Activated T-cell treated with anti-CD3 and anti-CD28 coated beads, Interleukin-2, amount 50 U/mL, for 72 hours (primary cell): ENCODE measurements around the gene SSUH2. TPM values are rescaled to one million over a fixed set of nuclear protein-coding genes. Genes with fewer than 3 reads are reported as not detected.

ENCODE experiments used
- ATAC-seq, 2 donors: fragments of 150-1000 bp; cut with Tn5 transposase; replicated peaks in 1 of 2; 2 replicates each; pipeline ENCODE4 v1.10.0; 2021; ENCODE audit warnings: moderate library complexity in 2 of 2, mild to moderate bottlenecking in 1 of 2
- DNase-seq, 2 donors: peaks; one replicate each; pipeline ENCODE4 v3.0.0; 2021 to 2022; ENCODE audit warnings: mixed read lengths in 1 of 2
- H3K27ac Mint-ChIP-seq: one replicate; pipeline ENCODE4 v1.8.0; 2022; ENCODE audit warnings: mild to moderate bottlenecking, moderate library complexity, mixed read lengths
- H3K27me3 Mint-ChIP-seq: one replicate; pipeline ENCODE4 v1.8.0; 2022; ENCODE audit warnings: low read depth, mixed read lengths
- H3K36me3 Mint-ChIP-seq, 2 donors: one replicate each; pipeline ENCODE4 v1.8.0; 2022; ENCODE audit warnings: mixed read lengths in 2 of 2, mild to moderate bottlenecking in 1 of 2; ENCODE audit not compliant: insufficient read depth in 2 of 2
- H3K4me1 Mint-ChIP-seq: one replicate; pipeline ENCODE4 v1.8.0; 2022; ENCODE audit warnings: low read depth, mixed read lengths
- H3K4me3 Mint-ChIP-seq, 2 donors: one replicate each; pipeline ENCODE4 v1.8.0; 2022; ENCODE audit warnings: mild to moderate bottlenecking in 2 of 2, mixed read lengths in 2 of 2, moderate library complexity in 2 of 2
- H3K9me3 Mint-ChIP-seq, 2 donors: one replicate each; pipeline ENCODE4 v1.8.0; 2022; ENCODE audit warnings: mixed read lengths in 2 of 2
- total RNA-seq, 2 donors: library from RNA; stranded (reverse); gene quantifications; one replicate each; pipeline ENCODE4 v1.2.3, GENCODE V29; 2022

SSUH2 gene
- total RNA-seq, 2 donors from 2014 or later: 0.31 to 0.49 TPM

DNA sequence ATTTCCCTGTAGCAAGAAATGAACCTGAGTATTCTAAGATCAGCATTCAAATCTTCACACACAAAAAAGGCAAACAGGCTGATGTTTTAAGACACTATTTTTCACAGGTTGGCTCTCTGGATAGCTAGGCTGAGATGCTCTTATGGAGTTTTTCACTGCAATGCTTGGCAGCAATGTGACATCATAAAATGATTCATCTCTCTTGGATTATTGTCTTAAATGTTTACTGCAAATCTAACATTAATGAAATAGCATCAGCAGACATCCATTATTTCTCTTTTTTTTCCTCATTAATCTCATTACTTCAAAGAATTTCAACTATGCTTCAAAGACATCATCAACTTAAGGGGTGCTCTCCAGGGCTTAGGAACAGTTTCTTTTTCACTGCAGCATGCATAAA is 23.6 kb upstream of the SSUH2 start:
- H3K4me3 Mint-ChIP-seq: no peak overlapping the region
- DNase-seq (no peak), ATAC-seq (no peak)
- peaks cover 10% of the 10 kb centered on the region for H3K27me3 Mint-ChIP-seq
- peaks cover 3 to 4% of the 10 kb centered on the region in 2 donors for H3K9me3 Mint-ChIP-seq
- H3K4me1 Mint-ChIP-seq: no peaks in the 10 kb centered on the region
- no peak overlapping the region for H3K27ac Mint-ChIP-seq
- no peaks in the 10 kb centered on the region for H3K36me3 Mint-ChIP-seq

DNA sequence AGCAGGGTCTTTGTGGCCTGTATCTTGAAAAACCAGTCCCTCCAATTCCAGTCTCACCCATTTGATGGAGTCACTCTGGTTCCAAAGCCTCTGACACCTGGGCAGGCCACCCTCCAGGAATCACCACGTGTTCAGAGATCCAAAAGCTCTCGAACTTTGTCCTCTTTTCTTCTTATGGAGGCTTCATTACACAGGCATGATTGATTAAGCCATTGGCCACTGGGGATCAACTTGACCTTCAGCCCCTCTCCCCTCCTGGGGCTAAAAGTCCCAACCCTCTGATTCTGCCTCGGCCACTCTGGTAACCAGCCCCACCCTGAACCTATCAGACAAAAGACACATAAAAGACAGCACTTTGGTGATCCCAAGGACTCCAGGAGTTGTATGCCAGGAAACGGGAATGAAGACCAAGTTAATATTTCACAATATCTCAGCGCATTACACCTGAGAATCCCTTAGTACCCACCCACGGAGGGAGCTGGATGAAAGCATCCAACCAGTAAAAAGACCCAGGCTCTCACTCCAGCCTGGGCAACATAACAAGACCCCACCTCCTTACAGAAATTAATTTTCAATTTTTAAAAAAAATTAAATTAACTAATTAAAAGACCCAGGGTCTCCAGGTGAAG is 23.0 kb upstream of the SSUH2 start:
- Mint-ChIP-seq H3K27ac (no peak overlapping the region), H3K27me3 (peaks cover 10% of the 10 kb centered on the region), H3K9me3 (peaks cover 3 to 4% of the 10 kb centered on the region in 2 donors), H3K4me1 (no peaks in the 10 kb centered on the region), H3K4me3 (no peak overlapping the region), H3K36me3 (no peaks in the 10 kb centered on the region)
- ATAC-seq: no peak
- no peak for DNase-seq

DNA sequence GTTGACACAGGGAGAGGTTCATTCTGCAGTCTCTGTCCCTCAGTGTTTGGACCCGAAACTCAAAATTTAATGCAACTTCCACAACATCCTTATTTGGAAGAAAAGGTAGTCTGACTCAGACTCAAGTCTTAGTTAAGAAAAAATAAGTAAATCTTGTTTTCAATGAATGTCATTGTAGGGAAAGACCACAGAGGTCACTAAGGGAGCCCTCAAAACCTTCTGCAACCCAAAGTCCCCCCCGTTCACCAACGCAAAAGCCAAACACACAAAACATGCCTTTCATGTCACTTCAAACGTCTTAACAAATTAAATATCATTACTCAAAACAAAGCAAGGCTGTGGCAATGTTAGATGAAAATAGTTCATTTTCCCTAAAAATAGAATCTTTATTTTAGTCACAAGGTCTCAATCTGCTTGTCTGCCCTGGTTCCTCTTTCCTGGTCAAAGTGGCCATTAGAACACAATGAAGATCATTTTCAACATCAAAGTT is 20.9 kb upstream of the SSUH2 start:
- H3K36me3 Mint-ChIP-seq: no peaks in the 10 kb centered on the region
- H3K27me3 Mint-ChIP-seq: peaks cover 17% of the 10 kb centered on the region
- ATAC-seq: no peak

DNA sequence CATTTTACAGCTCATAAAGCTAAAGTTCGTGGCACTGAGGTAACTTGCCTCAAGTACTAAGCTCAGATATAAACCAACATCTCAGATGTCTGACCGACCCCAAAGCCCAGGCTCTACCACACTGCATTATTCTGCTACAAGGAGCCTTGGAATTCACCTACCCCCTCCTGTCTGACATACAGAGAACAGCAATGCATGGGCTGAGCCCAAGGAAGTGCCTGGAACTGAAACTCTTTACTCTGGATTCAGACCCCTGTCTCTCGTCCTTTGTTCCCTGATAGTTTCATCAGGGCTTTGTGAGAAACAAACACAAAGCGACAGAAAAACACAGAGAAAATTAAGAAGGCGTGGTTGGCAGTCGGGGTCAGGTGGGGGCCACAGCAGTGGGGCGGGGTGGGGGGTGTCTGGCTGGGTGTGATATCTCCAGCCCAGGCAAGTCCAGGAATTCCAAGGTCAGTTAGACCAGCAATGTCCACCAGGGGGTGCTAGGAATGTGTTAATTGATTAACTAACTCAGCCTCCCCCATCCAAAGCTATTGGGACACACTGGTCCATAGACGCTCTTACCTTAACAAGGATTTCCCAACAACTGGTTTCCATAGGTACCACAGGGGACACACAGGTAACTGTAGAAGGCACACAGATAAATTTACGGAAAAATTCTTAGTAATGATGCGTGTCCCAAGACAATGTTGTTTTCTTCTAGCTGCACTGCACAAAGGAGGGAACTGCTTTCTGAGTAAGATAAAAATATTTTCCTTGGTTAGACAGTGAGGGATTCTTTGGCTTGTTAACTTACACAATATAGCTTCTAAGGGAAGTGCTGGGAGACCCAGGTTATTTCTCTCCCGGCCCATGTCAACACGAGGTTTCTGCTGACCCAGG is 18.8 kb upstream of the SSUH2 start:
- Mint-ChIP-seq H3K9me3 (no peaks in the 10 kb centered on the region), H3K36me3 (no peaks in the 10 kb centered on the region), H3K27me3 (peaks cover 26% of the 10 kb centered on the region), H3K27ac (no peak overlapping the region), H3K4me3 (no peak overlapping the region), H3K4me1 (no peaks in the 10 kb centered on the region)
- ATAC-seq (no peak), DNase-seq (peak; percentile 38 to 46)

More for the DNA sequence above, 20.9 kb upstream of the SSUH2 start:
- H3K4me3 Mint-ChIP-seq: no peak overlapping the region
- no peak overlapping the region for H3K27ac Mint-ChIP-seq
- no peaks in the 10 kb centered on the region for H3K9me3 Mint-ChIP-seq
- H3K4me1 Mint-ChIP-seq: no peaks in the 10 kb centered on the region
- DNase-seq: no peak

DNA sequence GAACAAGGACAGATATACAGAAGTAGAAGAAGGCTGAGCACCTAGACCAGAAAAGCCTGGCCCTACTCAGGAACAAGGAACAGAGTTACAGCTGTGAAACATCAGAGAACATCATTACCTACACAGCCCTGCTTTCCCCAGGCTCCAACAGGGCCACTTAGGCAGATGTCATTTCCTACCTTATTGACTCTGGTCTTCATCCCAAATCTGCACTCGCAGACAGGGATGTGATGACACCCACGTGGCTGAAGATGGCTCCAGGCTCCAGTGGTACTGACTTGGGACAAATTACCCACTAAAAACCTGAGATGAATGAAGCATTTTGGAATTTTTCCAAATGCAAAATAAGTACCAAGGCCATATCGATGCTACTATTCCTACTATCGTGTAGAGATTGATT is 18.0 kb upstream of the SSUH2 start:
- Mint-ChIP-seq H3K27me3 (peaks cover 27% of the 10 kb centered on the region), H3K36me3 (no peaks in the 10 kb centered on the region), H3K27ac (no peak overlapping the region), H3K4me1 (no peaks in the 10 kb centered on the region), H3K9me3 (no peaks in the 10 kb centered on the region), H3K4me3 (no peak overlapping the region)
- ATAC-seq (no peak), DNase-seq (no peak)

DNA sequence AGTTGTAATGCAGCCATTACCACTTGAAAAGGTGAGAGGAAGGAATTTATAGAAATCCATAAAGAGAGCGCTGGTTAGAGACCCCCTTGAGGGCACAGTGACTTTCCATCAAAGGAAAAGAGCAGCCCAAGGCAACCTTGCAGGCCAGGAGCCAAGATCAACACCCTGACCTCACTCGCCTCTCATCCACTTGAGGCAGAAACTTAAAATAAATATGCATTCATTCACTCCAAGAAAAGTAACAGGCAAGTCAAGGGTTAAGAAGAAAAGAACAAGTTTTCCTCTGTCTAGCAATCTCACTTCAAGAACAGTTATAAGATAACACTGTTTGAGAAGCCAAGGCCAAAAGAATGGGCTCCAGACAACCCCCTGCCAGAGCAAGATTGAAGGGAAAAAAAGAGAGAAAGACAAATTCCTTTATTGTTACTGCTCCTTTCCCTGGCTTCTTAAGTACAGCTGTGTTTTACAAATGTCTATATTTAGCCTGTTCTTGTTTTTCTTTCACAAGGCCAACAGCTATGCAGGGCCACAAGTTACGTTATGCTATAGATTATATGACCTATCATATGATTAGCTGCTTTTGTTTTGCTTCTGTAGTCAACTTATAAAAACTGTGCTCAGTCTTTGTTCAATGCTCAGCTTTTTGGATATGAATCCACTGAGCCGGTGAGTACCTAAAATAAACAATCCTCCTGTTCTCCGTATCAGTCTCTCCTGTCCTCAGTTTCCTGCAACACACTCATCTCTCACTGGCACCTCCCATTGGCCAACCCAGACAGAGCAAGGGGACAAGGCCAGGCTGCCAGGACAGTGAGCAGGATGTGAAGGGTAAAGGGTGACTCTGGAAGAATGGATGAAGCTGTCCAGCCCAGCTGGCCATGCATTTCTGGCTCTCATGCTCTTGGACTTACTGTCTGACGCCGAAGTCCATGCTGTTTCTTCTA is 15.8 kb upstream of the SSUH2 start:
- H3K4me3 Mint-ChIP-seq: no peak overlapping the region
- H3K9me3 Mint-ChIP-seq: no peaks in the 10 kb centered on the region
- DNase-seq: no peak
- no peaks in the 10 kb centered on the region for H3K36me3 Mint-ChIP-seq
- H3K27me3 Mint-ChIP-seq: peaks cover 35% of the 10 kb centered on the region
- no peak overlapping the region for H3K27ac Mint-ChIP-seq
- H3K4me1 Mint-ChIP-seq: no peaks in the 10 kb centered on the region
- ATAC-seq: no peak

DNA sequence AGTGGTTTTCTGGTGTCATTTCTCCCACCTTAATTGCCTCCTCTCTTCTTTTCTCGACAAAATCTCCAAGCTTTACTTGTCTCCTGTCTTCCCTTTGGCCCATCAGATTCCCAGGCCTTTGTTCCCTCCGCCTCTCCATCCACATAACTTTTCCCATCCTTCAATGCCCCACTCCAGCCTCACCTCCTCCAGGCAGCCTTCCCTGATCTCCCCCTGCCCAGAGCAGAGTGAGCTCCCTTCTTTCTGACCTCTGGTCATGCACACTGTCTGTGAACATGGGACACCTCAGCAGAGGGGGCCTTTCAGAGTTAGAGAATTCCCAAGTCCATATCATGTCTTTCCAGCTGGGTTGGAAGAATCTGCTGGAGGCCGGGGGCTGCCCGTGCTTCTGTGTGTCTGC is 14.6 kb upstream of the SSUH2 start:
- no peak overlapping the region for H3K4me3 Mint-ChIP-seq
- DNase-seq (no peak), ATAC-seq (no peak)
- H3K4me1 Mint-ChIP-seq: no peaks in the 10 kb centered on the region
- no peak overlapping the region for H3K27ac Mint-ChIP-seq
- H3K27me3 Mint-ChIP-seq: peaks cover 27% of the 10 kb centered on the region
- no peaks in the 10 kb centered on the region for H3K36me3 Mint-ChIP-seq
- H3K9me3 Mint-ChIP-seq: peaks cover 0 to 2% of the 10 kb centered on the region in 2 donors

DNA sequence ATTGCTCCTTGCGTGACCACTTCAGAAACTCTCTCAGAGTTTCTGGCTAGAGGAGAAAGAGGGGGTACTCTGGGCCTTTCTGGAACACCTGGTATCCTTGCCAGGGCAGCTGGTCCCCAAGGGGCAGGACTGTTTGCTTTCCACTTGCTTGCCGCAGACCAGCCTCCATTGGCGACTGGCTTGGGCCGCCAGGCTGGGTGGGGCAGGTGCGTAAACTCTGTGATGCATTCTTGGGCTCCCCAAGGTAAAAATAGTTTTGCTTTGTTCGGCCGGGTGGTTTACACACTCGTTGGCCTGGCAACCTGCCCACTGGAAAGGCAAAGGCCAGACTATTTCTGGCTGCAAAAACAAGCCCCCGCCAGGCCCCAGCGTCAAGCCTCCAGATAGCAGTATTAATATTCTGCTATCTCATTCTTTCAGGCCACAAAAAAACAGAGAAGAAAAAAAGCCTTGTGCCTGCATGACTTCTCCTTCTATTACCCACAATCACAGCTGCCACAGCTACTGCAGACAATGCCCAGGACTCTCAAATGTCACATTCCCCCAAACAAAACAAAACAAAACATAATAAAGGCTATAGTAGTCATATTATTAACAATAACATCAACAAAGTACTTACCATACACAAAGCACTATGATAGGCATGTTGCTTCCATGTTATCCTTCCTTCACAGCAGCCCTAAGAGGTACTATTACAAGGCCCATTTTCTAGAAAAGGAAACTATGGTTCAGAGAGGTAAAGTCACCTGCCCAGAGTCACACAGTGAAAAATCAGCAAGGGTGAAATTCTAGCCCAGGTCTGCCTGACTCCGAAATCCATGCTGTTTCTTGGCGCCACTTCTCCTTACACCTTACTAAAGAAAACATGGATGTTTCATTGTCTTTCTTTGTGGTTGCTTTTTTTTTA is 14.0 kb upstream of the SSUH2 start:
- H3K27me3 Mint-ChIP-seq: peaks cover 25% of the 10 kb centered on the region
- ATAC-seq (no peak), DNase-seq (no peak)
- no peak overlapping the region for H3K27ac Mint-ChIP-seq
- H3K4me3 Mint-ChIP-seq: no peak overlapping the region
- peaks cover 0 to 3% of the 10 kb centered on the region in 2 donors for H3K9me3 Mint-ChIP-seq
- H3K4me1 Mint-ChIP-seq: no peaks in the 10 kb centered on the region
- H3K36me3 Mint-ChIP-seq: no peaks in the 10 kb centered on the region

DNA sequence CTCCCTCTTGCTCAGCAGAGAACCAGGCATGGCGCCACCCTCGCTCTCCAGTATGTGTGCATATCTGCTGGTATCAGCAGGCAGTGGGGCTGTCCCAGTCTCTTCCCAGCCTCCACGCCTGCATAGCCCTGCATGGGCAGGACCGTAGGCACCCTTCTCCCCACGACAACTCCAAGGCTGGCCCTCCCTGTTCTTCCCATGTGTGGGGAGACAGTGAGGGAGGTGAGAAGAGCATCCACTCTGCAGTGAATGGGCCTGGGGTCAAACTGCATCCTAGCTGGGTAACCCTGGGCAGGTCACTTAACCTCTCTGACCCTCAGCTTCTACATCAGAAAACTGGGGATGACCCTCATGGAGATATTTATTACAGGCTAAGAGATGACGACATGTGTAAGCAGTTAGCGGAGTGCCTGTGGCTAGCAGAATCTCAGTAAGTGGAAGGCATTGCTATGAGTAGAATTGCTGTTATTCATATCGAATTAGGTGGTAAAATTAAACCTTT is 13.3 kb upstream of the SSUH2 start:
- ATAC-seq: no peak
- no peak overlapping the region for H3K4me3 Mint-ChIP-seq
- H3K27me3 Mint-ChIP-seq: peaks cover 25% of the 10 kb centered on the region
- H3K4me1 Mint-ChIP-seq: no peaks in the 10 kb centered on the region
- no peaks in the 10 kb centered on the region for H3K36me3 Mint-ChIP-seq
- peaks cover 0 to 3% of the 10 kb centered on the region in 2 donors for H3K9me3 Mint-ChIP-seq
- no peak overlapping the region for H3K27ac Mint-ChIP-seq
- no peak for DNase-seq

DNA sequence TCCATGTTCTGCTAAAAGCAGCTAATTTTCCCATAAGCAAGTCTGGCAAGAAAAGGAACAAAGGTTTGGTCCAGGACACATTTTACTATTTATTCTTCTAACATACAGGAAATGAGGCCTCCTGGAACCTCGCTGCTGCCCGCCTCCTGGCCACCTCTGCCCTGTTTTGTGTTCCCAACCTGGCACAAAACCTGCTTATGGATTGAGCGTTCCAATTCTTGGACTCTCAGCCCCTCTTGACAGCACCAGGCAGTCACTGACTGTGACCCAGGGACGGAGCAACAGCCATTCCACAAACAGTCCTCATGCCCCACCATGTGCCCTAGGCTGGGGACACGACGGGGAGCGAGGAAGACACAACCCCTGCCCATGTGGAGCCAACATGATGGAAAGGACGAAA is 11.6 kb upstream of the SSUH2 start:
- Mint-ChIP-seq H3K36me3 (no peaks in the 10 kb centered on the region), H3K9me3 (peaks cover 0 to 3% of the 10 kb centered on the region in 2 donors), H3K4me1 (no peaks in the 10 kb centered on the region), H3K27ac (no peak overlapping the region), H3K4me3 (no peak overlapping the region), H3K27me3 (peaks cover 17% of the 10 kb centered on the region)
- no peak for DNase-seq
- ATAC-seq: no peak

DNA sequence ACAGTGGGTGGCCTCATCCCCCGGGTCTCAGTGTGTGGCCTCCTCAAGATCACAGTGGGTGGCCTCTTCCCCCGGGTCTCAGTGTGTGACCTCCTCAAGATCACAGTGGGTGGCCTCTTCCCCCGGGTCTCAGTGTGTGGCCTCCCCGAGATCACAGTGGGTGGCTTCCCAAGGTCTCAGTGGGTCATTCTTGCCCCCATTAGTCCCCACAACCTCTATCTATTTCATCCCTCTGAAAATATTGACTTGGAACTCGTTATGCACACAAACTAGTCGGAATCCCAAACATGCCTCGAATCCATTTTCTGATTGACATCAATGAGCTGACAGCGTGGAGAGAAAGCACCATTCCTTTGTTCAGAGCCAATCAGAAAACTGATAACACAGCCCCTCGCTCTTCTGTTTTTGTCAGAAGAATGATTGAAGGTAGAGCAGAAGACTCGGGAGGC is 10.8 kb upstream of the SSUH2 start:
- Mint-ChIP-seq H3K27ac (no peak overlapping the region), H3K9me3 (peaks cover 0 to 3% of the 10 kb centered on the region in 2 donors), H3K27me3 (peaks cover 17% of the 10 kb centered on the region), H3K4me3 (no peak overlapping the region), H3K4me1 (no peaks in the 10 kb centered on the region), H3K36me3 (no peaks in the 10 kb centered on the region)
- DNase-seq: no peak
- no peak for ATAC-seq
